SW480 (cell line): ENCODE measurements around the gene SMAD2.
"Not testable (repeated sequence)": the region's sequence is repeated elsewhere in the genome, so short reads cannot be mapped to it uniquely, and the experiment has no call there.

Experiments
- DNase-seq: peaks from one replicate; pipeline ENCODE4 v3.0.0-alpha.2; 2016; ENCODE audit warnings: low spot score

SMAD2 gene

GRCh38 chr18:47842836-47843235, 87.6 kb downstream of the SMAD2 start:
- no peak for DNase-seq

DNA sequence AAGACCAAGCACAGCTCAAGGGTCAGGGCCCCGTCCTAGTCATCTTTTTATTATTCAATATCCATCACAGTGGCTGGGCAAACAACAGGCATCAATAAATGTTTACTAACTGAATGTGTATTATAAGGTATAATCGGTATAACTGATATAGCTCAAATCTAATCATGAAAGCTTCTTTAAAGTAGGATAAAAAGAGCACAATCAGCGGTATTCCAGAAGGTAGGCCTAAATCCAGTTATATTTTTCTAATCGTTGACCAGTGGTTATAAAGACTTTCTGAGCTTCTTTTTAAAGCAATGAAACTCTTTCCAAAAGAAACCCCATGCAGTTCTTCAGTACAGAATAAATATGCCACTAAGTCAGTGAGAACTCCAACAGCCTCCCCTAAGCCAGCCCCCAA, 92.1 kb downstream of the SMAD2 start:
- no peak for DNase-seq

DNA sequence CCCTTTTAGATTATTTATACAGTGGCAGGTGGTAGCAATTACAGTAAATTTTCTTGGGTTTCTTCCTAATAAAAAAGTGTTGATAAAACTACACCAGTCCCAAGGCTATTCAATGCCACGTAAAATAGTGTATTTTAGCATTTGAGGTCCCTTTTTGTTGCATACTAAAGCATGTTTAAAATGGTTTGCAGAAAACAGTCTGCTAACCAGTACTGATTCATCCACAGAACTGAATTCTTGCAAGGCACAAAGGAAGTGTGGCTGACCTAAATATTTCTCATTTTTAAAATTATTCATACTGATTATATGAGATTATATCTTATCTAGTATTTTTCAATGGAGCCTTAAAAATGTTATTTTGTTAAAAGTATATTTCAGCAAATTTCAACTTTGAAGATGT, 98.1 kb downstream of the SMAD2 start:
- no peak for DNase-seq

DNA sequence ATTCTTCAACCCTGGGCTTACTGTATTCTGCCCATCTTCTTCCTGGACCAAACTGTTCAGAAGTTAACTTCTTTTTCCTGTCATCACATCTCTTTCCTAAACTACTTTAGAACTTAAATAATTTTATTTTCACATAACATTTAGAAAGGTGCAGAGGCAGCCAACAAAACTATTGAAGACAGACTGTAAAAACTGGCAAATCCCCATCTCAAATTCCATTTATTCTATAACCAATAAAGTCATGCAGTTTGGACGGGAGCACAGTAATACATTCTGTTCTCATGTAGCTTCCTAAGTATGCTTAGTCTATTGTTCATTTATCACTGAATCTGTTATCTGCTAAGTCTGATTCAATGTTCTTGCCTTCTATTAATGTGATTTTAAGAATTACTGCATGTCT, 99.1 kb downstream of the SMAD2 start:
- DNase-seq: no peak

DNA sequence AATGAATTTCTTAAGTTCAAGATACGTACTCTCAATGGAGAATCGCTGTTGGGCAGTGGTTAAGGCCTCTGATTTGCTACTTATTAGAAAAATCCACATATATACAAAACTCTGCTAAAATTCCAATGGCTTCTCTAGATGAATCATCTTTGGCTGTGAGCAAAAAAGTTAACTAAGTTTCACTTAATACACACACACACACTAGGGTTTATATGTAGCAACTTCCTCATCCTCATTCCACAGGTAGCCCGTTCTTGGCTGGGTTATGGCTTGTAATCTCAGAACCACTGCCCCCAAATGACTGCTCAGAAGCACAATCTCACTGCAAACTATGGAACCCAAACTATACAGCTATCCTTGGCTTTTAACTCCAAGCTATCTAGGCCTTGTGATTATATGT, 99.7 kb downstream of the SMAD2 start:
- no peak for DNase-seq

GRCh38 chr18:47829831-47830230, 100.6 kb downstream of the SMAD2 start:
- no peak for DNase-seq

- not testable (repeated sequence) for DNase-seq
Observed at GRCh38 chr18:47828031-47828430, 102.4 kb downstream of the SMAD2 start.

DNA sequence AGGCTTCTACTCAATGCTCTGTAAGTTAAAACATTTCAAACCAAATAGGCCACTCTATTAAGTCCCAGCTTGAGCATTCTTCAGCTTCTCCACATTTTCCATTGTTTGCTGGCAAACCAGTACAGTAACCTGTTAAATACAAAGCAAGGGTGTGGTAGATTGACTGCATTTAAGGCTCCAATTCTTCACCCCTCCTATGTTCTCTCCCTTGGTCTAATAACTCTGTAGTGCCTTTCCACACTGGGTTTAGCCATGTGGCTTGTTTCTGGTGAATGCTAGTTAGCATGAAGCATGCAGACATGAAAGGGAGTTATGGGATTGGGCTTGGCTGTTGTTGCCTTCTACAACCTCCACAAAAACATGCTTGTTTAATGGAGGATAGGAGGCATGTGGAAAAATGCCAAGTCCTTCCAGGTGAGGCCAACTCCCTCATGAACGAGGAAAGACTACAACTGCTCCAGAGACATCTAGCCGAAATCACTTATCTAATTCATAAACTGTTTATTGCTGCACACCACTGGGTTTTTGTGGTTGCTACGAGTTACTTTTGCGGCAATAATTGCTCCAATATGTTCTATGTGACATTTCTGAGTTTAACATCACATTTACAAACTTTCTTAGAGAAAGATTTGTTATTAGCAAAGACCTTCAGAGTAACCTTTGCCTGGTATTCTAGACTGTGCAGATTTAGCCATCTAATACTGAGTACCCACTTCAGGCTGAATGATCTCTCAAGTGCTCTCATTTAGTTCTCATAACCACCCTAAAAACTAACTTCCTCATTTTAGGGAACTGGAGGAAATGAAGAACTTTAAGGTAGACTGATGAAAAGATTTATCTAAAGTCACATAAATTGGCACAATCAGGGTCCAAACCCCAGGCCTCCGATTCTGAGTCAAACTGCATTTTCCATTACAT, 104.0 kb downstream of the SMAD2 start:
- DNase-seq: no peak

GRCh38 chr18:47821314-47821713, 109.1 kb downstream of the SMAD2 start:
- DNase-seq: no peak

- no peak for DNase-seq
Observed at GRCh38 chr18:47817795-47818077, 112.7 kb downstream of the SMAD2 start.

DNA sequence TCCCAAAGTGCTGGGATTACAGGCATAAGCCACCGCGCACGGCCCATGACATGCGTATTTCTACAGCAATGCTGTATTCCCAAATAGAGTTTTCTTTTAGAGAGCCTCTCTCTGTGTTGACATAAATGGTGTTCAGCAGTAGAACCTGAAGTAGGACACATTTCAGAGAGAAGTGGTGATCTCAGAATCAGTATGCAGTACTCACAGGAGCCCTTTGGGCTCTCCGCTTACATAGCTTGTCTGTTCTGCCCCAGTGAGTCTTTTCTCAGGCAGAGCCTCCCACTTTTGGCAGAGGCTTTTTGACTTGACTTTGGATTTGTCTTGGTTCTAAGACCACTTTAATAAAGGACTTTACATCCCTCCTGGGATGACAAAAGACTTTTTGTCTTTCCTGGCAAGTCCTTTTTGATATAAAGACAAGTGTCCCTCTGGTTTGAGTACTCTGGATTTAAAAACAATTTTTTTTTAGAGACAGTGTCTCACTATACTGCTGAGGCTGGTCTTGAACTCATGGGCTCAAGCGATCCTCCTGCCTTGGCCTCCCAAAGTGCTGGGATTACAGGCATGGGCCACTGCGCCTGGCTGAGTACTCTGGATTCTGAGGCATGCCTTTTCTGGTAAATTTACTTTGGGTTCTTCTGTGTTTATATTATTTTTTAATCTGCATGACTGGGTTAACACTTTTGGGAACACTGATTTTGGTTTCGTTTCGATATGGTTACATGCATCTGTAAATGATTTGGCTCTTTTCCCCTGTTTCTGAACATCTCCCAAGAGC, 113.3 kb downstream of the SMAD2 start:
- no peak for DNase-seq

DNA sequence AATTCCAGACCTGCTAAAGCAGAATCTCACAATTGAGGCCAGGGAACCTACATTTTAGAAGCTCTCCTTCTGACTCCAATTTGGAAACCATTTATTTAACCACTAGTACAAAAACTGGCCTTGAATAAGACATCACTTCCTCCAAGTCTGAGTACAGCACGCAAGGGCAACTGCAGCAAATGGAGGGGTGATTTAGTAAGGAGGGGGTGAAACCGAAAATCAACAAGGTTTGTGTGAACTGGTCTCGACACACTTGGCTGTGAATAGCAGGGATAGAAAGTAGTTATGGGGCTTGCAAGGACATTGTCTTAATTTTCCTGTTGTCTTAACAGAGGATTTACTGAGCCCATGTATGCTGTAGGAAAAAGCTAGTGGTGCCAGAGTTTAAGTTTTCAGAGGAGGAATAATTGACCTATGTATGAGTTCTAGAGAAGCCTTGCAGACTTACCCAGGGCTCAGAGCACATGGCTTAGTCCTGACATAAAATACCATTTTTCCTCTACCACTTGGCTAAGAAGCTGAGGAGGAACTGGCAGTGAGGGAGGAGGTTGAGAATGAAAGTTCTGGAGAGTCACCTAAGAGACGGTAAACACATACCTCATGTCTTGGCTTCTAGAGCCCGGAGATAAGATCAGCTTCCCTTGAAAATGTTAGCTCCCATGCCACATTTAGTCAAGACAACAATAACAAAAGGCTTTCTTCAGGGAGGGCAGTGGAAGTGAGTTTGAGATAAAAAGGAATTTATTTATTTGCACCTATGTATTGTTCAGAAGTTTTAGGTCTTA, 114.8 kb downstream of the SMAD2 start:
- DNase-seq: no peak

DNA sequence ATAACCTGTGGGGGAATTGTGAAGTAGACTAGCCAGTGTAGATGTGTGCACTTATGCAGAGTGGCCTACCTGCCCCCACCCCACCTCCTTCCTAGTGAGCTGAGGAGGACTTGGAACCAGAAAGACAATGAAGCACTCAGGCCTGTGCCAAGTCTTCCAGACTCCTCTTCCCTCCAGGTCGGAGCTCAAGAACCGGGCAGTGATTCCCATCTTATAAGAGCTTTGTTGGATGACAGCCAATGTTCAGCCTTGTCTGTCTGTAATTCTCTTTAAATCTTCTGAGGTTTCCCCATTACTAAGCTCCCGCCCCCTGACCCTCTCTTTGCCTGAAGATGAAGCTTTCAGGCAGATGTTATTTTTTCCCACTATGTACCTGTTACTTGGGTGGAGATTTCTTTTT, 121.0 kb downstream of the SMAD2 start:
- DNase-seq: no peak

GRCh38 chr18:47802802-47803201, 127.7 kb downstream of the SMAD2 start:
- DNase-seq: no peak

- DNase-seq: no peak
Observed at GRCh38 chr18:47801817-47802216, 128.6 kb downstream of the SMAD2 start.

DNA sequence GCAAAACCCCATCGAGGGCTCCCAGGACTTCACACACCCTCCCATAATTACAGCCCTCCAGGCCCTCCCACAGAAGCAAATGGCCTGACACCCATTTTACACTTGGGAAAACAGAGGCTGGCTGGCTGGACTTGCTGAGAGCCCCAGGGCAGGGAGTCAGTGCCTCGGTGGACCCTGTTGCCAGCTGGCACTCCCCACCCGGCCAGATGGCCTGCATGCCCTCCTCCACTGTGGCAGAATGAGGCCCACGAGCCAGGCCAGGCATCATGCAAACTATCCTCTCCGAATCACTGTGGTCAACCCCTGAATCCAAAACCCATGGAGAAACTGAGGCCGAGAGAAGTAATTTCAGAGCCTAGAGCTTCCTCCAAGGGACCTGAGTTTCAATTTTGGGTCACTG, 129.7 kb downstream of the SMAD2 start:
- no peak for DNase-seq

- no peak for DNase-seq
Observed at GRCh38 chr18:47800248-47800647, 130.2 kb downstream of the SMAD2 start.

DNA sequence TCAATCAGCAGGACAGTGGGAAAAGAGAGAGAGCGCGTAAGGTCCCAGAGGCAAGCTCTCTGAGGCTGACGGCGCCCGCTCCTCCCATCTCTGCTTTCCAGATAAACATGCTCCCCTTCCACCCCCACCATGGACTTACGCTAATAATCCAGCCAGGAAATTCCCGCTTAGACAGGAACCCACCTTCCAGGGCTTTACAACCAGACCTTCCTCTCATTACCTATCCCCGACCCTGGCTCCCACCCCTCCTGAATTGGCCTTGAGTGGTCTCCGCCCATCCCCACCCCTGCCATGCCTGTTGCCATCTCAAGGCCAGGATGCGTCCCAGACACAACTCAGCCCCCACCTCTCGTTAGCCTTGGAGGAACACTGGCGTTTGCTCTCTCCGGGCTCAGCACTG, 131.1 kb downstream of the SMAD2 start:
- DNase-seq: no peak

- no peak for DNase-seq
Observed at GRCh38 chr18:47798366-47798765, 132.1 kb downstream of the SMAD2 start.

DNA sequence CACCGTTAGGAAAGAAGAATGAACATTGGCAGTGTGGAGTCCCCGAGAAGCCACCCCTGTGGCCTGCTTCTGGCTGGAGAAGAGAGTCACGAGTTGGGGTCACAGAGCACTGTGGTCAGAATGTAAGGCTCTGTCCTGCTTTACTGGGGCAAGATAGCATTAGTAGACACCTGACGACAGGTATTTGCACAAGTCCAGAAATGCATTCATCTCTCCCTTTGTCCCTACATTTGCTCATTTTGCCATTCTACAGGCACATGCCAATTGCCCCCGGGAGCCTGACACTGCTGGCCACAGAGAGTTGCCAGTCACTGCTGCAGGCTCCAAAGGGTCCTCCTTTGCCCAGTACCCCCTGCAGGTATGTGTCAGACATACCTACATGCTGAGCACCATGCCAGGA, 133.3 kb downstream of the SMAD2 start:
- no peak for DNase-seq

- no peak for DNase-seq
Observed at GRCh38 chr18:47795434-47795814, 135.0 kb downstream of the SMAD2 start.

- DNase-seq: no peak
Observed at GRCh38 chr18:47794725-47795433, 135.6 kb downstream of the SMAD2 start.
